Measurements from ENCODE around the gene ARMC8.

DNA sequence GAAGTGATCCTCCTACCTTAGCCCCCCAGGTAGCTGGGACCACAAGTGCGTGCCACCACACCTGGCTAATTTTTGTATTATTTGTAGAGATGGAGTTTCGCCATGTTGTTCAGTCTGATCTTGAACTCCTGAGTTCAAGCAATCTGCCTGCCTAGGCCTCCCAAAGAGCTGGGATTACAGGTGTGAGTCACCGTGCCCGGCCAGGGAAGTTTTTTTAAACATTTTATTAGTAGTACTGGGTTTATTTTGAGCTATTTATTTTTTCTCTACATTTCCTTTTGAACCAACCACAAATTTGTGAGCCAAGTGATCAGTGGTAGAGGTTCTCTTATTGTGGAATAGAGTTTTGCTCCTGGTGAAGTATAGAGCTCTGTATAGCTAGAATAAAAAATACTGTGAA, 33.7 kb downstream of the ARMC8 start:
- TF ChIP-seq POLR2A (IDR thresholded peaks at IDR 0.05; ENCODE audit: extremely low read depth, insufficient read length) (no peak), MYC (IDR thresholded peaks at IDR 0.05; ENCODE audit: low read depth, low read length) (no peak)
- TF ChIP-seq, protein P1, sequence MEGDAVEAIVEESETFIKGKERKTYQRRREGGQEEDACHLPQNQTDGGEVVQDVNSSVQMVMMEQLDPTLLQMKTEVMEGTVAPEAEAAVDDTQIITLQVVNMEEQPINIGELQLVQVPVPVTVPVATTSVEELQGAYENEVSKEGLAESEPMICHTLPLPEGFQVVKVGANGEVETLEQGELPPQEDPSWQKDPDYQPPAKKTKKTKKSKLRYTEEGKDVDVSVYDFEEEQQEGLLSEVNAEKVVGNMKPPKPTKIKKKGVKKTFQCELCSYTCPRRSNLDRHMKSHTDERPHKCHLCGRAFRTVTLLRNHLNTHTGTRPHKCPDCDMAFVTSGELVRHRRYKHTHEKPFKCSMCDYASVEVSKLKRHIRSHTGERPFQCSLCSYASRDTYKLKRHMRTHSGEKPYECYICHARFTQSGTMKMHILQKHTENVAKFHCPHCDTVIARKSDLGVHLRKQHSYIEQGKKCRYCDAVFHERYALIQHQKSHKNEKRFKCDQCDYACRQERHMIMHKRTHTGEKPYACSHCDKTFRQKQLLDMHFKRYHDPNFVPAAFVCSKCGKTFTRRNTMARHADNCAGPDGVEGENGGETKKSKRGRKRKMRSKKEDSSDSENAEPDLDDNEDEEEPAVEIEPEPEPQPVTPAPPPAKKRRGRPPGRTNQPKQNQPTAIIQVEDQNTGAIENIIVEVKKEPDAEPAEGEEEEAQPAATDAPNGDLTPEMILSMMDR (IDR thresholded peaks at IDR 0.05; ENCODE audit: low read depth, low read length), result no peak
- TF ChIP-seq, protein P2, sequence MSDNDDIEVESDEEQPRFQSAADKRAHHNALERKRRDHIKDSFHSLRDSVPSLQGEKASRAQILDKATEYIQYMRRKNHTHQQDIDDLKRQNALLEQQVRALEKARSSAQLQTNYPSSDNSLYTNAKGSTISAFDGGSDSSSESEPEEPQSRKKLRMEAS (IDR thresholded peaks at IDR 0.05; ENCODE audit: low read depth, low read length), result no peak
